ENCODE results near the gene CRB3. TPM values are rescaled to one million over a fixed set of nuclear protein-coding genes. Genes with fewer than 3 reads are reported as not detected.

Gene CRB3
- total and polyA plus RNA-seq, 2 of the 13 experiments (the other 11 are each of a cell fraction or from before 2014, with no cell fraction given), result 10.6 to 25.6 TPM

DNA sequence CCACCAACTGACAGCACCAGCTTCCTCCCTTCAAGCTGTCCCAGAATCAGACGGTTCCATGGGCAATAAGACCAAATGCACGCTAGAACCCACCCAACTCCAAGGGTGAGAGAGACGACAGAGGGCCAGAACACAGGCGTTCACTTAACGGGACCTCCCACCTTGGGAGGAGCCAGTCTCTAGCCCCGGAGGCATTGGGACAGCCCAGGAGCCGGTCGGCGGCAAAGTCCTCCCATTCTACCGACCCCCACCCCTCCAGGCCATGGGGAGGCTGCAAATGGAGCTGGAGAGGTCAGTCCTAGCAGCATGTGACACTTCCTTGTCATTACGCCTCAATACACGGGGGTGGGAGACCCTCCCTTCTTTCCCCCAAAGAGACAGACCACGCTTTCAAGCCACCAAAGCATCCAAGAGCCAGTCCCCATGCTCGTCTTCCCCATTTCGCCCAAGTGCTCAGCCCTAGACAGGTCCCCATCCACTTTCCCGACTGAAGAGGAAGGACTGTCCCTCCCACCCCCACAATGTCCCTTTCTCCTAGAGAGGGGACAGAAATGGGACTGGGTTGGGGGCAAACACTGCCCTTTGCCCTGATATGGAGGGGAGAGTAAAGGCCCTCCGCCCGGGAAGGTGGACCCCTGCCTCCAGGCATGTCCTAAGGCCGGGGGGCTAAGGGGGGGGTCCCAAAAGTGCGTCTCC, 40.4 kb upstream of the CRB3 start (continued):
- TF ChIP-seq, protein P1, sequence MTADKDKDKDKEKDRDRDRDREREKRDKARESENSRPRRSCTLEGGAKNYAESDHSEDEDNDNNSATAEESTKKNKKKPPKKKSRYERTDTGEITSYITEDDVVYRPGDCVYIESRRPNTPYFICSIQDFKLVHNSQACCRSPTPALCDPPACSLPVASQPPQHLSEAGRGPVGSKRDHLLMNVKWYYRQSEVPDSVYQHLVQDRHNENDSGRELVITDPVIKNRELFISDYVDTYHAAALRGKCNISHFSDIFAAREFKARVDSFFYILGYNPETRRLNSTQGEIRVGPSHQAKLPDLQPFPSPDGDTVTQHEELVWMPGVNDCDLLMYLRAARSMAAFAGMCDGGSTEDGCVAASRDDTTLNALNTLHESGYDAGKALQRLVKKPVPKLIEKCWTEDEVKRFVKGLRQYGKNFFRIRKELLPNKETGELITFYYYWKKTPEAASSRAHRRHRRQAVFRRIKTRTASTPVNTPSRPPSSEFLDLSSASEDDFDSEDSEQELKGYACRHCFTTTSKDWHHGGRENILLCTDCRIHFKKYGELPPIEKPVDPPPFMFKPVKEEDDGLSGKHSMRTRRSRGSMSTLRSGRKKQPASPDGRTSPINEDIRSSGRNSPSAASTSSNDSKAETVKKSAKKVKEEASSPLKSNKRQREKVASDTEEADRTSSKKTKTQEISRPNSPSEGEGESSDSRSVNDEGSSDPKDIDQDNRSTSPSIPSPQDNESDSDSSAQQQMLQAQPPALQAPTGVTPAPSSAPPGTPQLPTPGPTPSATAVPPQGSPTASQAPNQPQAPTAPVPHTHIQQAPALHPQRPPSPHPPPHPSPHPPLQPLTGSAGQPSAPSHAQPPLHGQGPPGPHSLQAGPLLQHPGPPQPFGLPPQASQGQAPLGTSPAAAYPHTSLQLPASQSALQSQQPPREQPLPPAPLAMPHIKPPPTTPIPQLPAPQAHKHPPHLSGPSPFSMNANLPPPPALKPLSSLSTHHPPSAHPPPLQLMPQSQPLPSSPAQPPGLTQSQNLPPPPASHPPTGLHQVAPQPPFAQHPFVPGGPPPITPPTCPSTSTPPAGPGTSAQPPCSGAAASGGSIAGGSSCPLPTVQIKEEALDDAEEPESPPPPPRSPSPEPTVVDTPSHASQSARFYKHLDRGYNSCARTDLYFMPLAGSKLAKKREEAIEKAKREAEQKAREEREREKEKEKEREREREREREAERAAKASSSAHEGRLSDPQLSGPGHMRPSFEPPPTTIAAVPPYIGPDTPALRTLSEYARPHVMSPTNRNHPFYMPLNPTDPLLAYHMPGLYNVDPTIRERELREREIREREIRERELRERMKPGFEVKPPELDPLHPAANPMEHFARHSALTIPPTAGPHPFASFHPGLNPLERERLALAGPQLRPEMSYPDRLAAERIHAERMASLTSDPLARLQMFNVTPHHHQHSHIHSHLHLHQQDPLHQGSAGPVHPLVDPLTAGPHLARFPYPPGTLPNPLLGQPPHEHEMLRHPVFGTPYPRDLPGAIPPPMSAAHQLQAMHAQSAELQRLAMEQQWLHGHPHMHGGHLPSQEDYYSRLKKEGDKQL (CRISPR knock-in tag; IDR thresholded peaks at IDR 0.05; ENCODE audit: low read depth), result no peak
- TF ChIP-seq, protein P2, sequence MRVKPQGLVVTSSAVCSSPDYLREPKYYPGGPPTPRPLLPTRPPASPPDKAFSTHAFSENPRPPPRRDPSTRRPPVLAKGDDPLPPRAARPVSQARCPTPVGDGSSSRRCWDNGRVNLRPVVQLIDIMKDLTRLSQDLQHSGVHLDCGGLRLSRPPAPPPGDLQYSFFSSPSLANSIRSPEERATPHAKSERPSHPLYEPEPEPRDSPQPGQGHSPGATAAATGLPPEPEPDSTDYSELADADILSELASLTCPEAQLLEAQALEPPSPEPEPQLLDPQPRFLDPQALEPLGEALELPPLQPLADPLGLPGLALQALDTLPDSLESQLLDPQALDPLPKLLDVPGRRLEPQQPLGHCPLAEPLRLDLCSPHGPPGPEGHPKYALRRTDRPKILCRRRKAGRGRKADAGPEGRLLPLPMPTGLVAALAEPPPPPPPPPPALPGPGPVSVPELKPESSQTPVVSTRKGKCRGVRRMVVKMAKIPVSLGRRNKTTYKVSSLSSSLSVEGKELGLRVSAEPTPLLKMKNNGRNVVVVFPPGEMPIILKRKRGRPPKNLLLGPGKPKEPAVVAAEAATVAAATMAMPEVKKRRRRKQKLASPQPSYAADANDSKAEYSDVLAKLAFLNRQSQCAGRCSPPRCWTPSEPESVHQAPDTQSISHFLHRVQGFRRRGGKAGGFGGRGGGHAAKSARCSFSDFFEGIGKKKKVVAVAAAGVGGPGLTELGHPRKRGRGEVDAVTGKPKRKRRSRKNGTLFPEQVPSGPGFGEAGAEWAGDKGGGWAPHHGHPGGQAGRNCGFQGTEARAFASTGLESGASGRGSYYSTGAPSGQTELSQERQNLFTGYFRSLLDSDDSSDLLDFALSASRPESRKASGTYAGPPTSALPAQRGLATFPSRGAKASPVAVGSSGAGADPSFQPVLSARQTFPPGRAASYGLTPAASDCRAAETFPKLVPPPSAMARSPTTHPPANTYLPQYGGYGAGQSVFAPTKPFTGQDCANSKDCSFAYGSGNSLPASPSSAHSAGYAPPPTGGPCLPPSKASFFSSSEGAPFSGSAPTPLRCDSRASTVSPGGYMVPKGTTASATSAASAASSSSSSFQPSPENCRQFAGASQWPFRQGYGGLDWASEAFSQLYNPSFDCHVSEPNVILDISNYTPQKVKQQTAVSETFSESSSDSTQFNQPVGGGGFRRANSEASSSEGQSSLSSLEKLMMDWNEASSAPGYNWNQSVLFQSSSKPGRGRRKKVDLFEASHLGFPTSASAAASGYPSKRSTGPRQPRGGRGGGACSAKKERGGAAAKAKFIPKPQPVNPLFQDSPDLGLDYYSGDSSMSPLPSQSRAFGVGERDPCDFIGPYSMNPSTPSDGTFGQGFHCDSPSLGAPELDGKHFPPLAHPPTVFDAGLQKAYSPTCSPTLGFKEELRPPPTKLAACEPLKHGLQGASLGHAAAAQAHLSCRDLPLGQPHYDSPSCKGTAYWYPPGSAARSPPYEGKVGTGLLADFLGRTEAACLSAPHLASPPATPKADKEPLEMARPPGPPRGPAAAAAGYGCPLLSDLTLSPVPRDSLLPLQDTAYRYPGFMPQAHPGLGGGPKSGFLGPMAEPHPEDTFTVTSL (CRISPR knock-in tag; IDR thresholded peaks at IDR 0.05; ENCODE audit: borderline replicate concordance), result peak; percentile 17; the same call in 1 of the 2 replicates
- TF ChIP-seq FOSL1 (CRISPR knock-in tag; IDR thresholded peaks at IDR 0.05; ENCODE audit: borderline replicate concordance) (no peak), ARID2 (CRISPR knock-in tag; IDR thresholded peaks at IDR 0.05; ENCODE audit: borderline replicate concordance) (no peak), ZNF790 (CRISPR knock-in tag; IDR thresholded peaks at IDR 0.05; ENCODE audit: borderline replicate concordance) (no peak), ZNF501 (CRISPR knock-in tag; IDR thresholded peaks at IDR 0.05) (no peak), PITX1 (CRISPR knock-in tag; IDR thresholded peaks at IDR 0.05) (peak; percentile 62; the same call in 1 of the 2 replicates), PHF5A (CRISPR knock-in tag; IDR thresholded peaks at IDR 0.05; ENCODE audit: low read depth, unreplicated experiment) (no peak), GATA4 (IDR thresholded peaks at IDR 0.05; ENCODE audit: borderline replicate concordance, low read depth) (no peak), AHR (CRISPR knock-in tag; IDR thresholded peaks at IDR 0.05) (0 out of 2 replicates have a peak, but pooled peaks have one; percentile 21)
- TF ChIP-seq, protein P3, sequence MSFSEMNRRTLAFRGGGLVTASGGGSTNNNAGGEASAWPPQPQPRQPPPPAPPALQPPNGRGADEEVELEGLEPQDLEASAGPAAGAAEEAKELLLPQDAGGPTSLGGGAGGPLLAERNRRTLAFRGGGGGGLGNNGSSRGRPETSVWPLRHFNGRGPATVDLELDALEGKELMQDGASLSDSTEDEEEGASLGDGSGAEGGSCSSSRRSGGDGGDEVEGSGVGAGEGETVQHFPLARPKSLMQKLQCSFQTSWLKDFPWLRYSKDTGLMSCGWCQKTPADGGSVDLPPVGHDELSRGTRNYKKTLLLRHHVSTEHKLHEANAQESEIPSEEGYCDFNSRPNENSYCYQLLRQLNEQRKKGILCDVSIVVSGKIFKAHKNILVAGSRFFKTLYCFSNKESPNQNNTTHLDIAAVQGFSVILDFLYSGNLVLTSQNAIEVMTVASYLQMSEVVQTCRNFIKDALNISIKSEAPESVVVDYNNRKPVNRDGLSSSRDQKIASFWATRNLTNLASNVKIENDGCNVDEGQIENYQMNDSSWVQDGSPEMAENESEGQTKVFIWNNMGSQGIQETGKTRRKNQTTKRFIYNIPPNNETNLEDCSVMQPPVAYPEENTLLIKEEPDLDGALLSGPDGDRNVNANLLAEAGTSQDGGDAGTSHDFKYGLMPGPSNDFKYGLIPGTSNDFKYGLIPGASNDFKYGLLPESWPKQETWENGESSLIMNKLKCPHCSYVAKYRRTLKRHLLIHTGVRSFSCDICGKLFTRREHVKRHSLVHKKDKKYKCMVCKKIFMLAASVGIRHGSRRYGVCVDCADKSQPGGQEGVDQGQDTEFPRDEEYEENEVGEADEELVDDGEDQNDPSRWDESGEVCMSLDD (CRISPR knock-in tag; IDR thresholded peaks at IDR 0.05; ENCODE audit: borderline replicate concordance), result no peak
- TF ChIP-seq, protein P4, sequence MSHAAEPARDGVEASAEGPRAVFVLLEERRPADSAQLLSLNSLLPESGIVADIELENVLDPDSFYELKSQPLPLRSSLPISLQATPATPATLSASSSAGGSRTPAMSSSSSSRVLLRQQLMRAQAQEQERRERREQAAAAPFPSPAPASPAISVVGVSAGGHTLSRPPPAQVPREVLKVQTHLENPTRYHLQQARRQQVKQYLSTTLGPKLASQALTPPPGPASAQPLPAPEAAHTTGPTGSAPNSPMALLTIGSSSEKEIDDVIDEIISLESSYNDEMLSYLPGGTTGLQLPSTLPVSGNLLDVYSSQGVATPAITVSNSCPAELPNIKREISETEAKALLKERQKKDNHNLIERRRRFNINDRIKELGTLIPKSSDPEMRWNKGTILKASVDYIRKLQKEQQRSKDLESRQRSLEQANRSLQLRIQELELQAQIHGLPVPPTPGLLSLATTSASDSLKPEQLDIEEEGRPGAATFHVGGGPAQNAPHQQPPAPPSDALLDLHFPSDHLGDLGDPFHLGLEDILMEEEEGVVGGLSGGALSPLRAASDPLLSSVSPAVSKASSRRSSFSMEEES (CRISPR knock-in tag; IDR thresholded peaks at IDR 0.05), result no peak

Measured in HepG2 (cell line).